SJSA1 (cell line): ENCODE results near the gene ENOX1. TPM values are rescaled to one million over a fixed set of nuclear protein-coding genes. Genes with fewer than 3 reads are reported as not detected.

Experiments
- DNase-seq, 2 experiments: peaks; one replicate each; pipeline ENCODE4 v3.0.0-alpha.2; 2015 to 2020; ENCODE audit warnings: low spot score in 2 of 2, low read depth in 1 of 2
- H3K27ac ChIP-seq: fragments of 250-450 bp; sonication (Bioruptor Pico); 2 replicates; pipeline ENCODE4 v1.5.1; 2020; ENCODE audit warnings: mild to moderate bottlenecking, moderate library complexity
- H3K27me3 ChIP-seq: fragments of 250-450 bp; sonication (Bioruptor Pico); replicated peaks from 2 replicates; pipeline ENCODE4 v1.5.1; 2020; ENCODE audit warnings: mild to moderate bottlenecking, moderate library complexity
- H3K36me3 ChIP-seq: fragments of 250-450 bp; sonication (Bioruptor Pico); 2 replicates; pipeline ENCODE4 v1.5.1; 2020; ENCODE audit warnings: mild to moderate bottlenecking
- H3K4me1 ChIP-seq: fragments of 250-450 bp; sonication (Bioruptor Pico); replicated peaks from 2 replicates; pipeline ENCODE4 v1.6.1; 2021; ENCODE audit warnings: mild to moderate bottlenecking
- H3K4me3 ChIP-seq: fragments of 250-450 bp; sonication (Bioruptor Pico); 2 replicates; pipeline ENCODE4 v1.5.1; 2020; ENCODE audit warnings: mild to moderate bottlenecking
- H3K9me3 ChIP-seq: fragments of 250-450 bp; sonication (Bioruptor Pico); replicated peaks from 2 replicates; pipeline ENCODE4 v1.5.1; 2020; ENCODE audit warnings: mild to moderate bottlenecking
- total RNA-seq: library from RNA; depleted of rRNA; stranded (reverse); fragments of >200 nt; shearing (Covaris generic); gene quantifications from 2 replicates; pipeline ENCODE4 v1.2.3, GENCODE V29; 2014

ENOX1 gene
- total RNA-seq, 1 experiment from 2014 or later, result 1.3 TPM

GRCh38 chr13:43799191-43799590 is 12.4 kb upstream of the ENOX1 start:
- no peaks in the 10 kb centered on the region; the same call in 1 of the 2 replicates for H3K4me1 ChIP-seq
- H3K36me3 ChIP-seq, result no peaks in the 10 kb centered on the region
- DNase-seq, result no peak
- no peak overlapping the region for H3K4me3 ChIP-seq
- no peaks in the 10 kb centered on the region for H3K9me3 ChIP-seq
- H3K27me3 ChIP-seq, result no peaks in the 10 kb centered on the region
- no peak overlapping the region for H3K27ac ChIP-seq

DNA sequence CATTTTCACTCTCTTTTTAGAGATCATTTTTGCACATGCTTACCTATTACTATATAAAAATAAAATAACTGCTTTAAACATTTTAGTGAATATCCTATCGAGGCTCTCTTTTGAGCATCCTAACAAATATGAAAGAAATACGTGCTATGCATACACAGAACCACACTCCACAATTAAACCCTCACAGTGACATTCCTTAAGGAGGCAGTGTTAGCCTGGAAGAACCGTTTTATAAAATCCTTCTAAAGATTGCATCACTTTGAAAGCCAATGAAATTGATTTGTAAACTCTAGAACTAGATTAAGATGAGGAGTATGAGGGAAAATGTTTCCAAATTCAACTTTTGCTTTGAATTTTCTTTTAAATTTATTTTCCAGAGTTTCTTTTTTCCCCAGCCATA is 11.1 kb upstream of the ENOX1 start:
- no peak for DNase-seq

DNA sequence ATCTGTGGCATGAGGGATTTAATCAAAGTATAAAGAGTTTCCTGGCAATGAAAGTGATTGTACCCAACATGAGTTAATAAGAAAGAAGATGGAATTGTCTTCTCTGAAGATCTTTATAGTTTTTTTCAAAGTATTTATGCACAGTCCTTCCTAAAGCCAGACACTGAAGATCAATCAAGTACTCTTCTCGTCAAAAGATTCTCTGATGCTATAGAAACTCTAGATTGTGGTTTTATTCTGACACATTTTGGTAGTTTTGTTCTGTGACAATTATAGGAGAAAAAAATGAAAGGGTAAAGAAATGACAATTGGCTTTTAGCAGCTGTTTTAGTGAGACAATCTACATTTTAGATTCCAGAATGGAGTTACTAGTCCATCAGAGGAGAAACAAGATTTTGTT is 10.4 kb upstream of the ENOX1 start:
- no peak overlapping the region for H3K4me3 ChIP-seq
- H3K27me3 ChIP-seq, result no peaks in the 10 kb centered on the region
- no peak overlapping the region for H3K27ac ChIP-seq
- no peak for DNase-seq
- no peaks in the 10 kb centered on the region for H3K36me3 ChIP-seq
- H3K4me1 ChIP-seq, result no peaks in the 10 kb centered on the region
- H3K9me3 ChIP-seq, result no peaks in the 10 kb centered on the region

More for the DNA sequence above, 11.1 kb upstream of the ENOX1 start:
- Histone ChIP-seq H3K27me3 (no peaks in the 10 kb centered on the region), H3K4me3 (no peak overlapping the region), H3K36me3 (no peaks in the 10 kb centered on the region), H3K9me3 (no peaks in the 10 kb centered on the region), H3K4me1 (no peaks in the 10 kb centered on the region), H3K27ac (no peak overlapping the region)

GRCh38 chr13:43794416-43794815 is 7.6 kb upstream of the ENOX1 start:
- Histone ChIP-seq H3K4me1 (no peaks in the 10 kb centered on the region), H3K27me3 (no peaks in the 10 kb centered on the region), H3K9me3 (no peaks in the 10 kb centered on the region), H3K36me3 (no peaks in the 10 kb centered on the region), H3K27ac (no peak overlapping the region), H3K4me3 (no peak overlapping the region)
- no peak for DNase-seq

- Histone ChIP-seq H3K4me1 (peaks cover 7% of the 10 kb centered on the region), H3K9me3 (no peaks in the 10 kb centered on the region), H3K4me3 (no peak overlapping the region), H3K27me3 (no peaks in the 10 kb centered on the region), H3K36me3 (no peaks in the 10 kb centered on the region), H3K27ac (no peak overlapping the region)
- no peak for DNase-seq
Observed at GRCh38 chr13:43792076-43792881, 5.5 kb upstream of the ENOX1 start.

- Histone ChIP-seq H3K27ac (no peak overlapping the region), H3K36me3 (no peaks in the 10 kb centered on the region), H3K4me1 (peaks cover 21% of the 10 kb centered on the region), H3K9me3 (no peaks in the 10 kb centered on the region), H3K27me3 (no peaks in the 10 kb centered on the region; the same call in 1 of the 2 replicates), H3K4me3 (no peak overlapping the region)
- DNase-seq, result peak in 1 of 2 experiments; percentile 6
Observed at GRCh38 chr13:43787997-43788396, 1.2 kb upstream of the ENOX1 start.

DNA sequence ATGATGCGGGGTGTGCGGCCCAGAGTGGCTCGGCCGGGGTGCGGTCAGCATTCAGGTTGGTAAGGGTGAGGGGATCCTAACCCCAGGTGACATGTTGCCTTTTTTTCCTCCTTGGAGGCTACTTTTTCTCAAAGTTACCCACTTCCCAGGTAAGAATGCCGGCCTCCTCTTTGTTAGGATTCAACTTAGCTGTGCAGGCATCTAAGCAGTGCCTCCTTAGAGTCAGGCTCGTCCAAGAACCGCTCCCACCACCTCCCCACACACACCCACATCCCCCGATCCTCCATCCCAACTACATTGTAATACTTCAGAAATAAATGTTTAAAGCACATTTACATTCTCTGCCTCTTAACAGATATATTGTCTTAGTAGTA is 733 bp upstream of the ENOX1 start:
- Histone ChIP-seq H3K27ac (no peak overlapping the region), H3K4me1 (peaks cover 21% of the 10 kb centered on the region), H3K27me3 (no peaks in the 10 kb centered on the region; the same call in 1 of the 2 replicates), H3K9me3 (no peaks in the 10 kb centered on the region), H3K4me3 (peak overlapping the region; percentile 50), H3K36me3 (no peaks in the 10 kb centered on the region)
- no peak for DNase-seq

DNA sequence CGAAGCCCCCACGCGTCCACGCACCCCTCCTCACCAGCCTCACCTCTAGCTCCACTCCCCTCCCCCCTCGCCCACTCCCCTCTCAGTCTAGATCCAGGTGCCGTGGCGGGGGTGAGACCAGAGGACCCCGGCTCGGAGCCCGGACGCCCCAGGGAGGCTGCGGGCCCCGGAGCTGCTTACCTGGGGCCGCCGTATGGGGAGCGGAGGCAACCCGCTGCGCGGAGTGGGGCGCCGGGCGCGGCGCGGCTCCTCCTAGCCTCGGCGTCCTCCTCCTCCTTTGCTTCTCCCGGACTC is 353 bp downstream of the ENOX1 start:
- H3K27ac ChIP-seq, result no peak overlapping the region
- no peak for DNase-seq

DNA sequence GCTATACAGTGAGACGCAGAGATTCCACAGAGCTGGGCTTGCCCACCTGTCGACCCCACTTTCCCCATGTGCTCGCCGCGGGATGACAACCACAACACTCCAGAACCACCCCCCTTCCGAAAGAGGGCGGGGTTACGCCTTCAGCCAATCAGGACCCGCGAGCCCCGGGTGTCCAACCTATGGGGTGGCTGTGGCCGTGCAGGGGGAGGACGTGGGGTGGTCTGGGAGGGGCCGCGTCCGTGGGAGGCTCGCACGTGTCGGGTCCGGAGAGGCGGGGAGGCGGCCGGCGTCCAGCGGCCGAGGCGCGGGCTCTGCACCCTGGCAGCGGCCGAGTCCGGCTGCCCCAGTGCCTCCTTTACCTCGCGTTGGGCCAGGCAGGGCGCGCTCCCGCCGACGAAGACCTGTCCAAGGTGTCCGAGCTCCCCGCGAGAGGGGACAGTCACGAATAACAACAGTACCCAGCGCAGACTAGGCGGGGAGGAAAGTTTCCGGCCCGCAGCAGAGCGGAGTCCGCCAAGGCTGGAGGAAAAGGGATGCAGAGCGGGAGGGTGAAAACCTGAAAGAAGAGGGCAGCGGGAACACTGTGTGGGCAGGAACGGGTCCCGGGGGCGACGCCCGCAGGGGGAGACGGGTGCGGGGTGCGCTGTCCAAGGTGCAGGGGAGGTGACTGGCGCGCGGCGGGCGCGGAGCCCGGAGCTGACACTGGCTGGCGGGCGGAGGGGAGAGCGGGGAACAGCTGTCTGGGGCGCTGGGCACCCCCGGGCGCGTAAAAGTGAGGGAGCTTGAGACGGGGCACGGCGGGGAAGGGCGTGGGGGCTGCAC is 911 bp downstream of the ENOX1 start:
- DNase-seq, result peak; percentile 56 to 61
- H3K27ac ChIP-seq, result no peak overlapping the region
- no peaks in the 10 kb centered on the region for H3K36me3 ChIP-seq

More for the DNA sequence above, 353 bp downstream of the ENOX1 start:
- H3K27me3 ChIP-seq, result no peaks in the 10 kb centered on the region; the same call in 1 of the 2 replicates
- H3K9me3 ChIP-seq, result no peaks in the 10 kb centered on the region
- no peaks in the 10 kb centered on the region for H3K36me3 ChIP-seq
- H3K4me1 ChIP-seq, result peaks cover 21% of the 10 kb centered on the region
- H3K4me3 ChIP-seq, result peak overlapping the region; percentile 50

GRCh38 chr13:43785261-43785649 is 1.5 kb downstream of the ENOX1 start:
- Histone ChIP-seq H3K4me3 (no peak overlapping the region), H3K27me3 (no peaks in the 10 kb centered on the region; the same call in 1 of the 2 replicates), H3K9me3 (no peaks in the 10 kb centered on the region), H3K36me3 (no peaks in the 10 kb centered on the region), H3K27ac (no peak overlapping the region), H3K4me1 (peaks cover 21% of the 10 kb centered on the region)
- DNase-seq, result no peak

More for the DNA sequence above, 911 bp downstream of the ENOX1 start:
- Histone ChIP-seq H3K4me1 (peaks cover 21% of the 10 kb centered on the region), H3K27me3 (no peaks in the 10 kb centered on the region; the same call in 1 of the 2 replicates), H3K9me3 (no peaks in the 10 kb centered on the region), H3K4me3 (peak overlapping the region; percentile 50)

DNA sequence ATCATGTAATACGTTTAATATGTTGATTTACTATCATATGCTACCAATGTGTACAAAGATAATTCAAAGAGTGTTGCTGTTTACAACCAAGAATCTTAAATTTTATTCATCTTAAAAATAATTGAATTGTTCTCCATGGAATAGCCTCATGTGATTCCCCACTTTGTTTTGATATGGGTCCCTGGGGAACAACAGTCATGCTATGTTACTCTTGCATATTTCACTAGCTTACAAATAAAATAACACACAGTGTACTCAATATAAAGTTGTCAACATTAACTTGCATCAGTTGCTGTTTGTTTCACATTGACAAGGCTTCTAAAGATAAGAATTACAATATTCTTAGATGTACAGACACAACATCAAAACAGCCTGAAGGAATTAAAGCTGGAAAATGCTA is 2.3 kb downstream of the ENOX1 start:
- Histone ChIP-seq H3K4me1 (peaks cover 21% of the 10 kb centered on the region), H3K27me3 (no peaks in the 10 kb centered on the region; the same call in 1 of the 2 replicates), H3K9me3 (no peaks in the 10 kb centered on the region), H3K4me3 (no peak overlapping the region), H3K36me3 (no peaks in the 10 kb centered on the region), H3K27ac (no peak overlapping the region)
- no peak for DNase-seq

GRCh38 chr13:43783820-43784219 is 3.0 kb downstream of the ENOX1 start:
- Histone ChIP-seq H3K36me3 (no peaks in the 10 kb centered on the region), H3K4me1 (peaks cover 21% of the 10 kb centered on the region), H3K9me3 (no peaks in the 10 kb centered on the region), H3K4me3 (no peak overlapping the region), H3K27me3 (no peaks in the 10 kb centered on the region; the same call in 1 of the 2 replicates), H3K27ac (no peak overlapping the region)
- DNase-seq, result no peak

- H3K4me3 ChIP-seq, result no peak overlapping the region
- no peak overlapping the region for H3K27ac ChIP-seq
- DNase-seq, result no peak
- H3K27me3 ChIP-seq, result no peaks in the 10 kb centered on the region; the same call in 1 of the 2 replicates
- H3K36me3 ChIP-seq, result no peaks in the 10 kb centered on the region
- no peaks in the 10 kb centered on the region for H3K9me3 ChIP-seq
- H3K4me1 ChIP-seq, result peaks cover 18% of the 10 kb centered on the region
Observed at GRCh38 chr13:43782686-43783085, 4.1 kb downstream of the ENOX1 start.

- no peak for DNase-seq
- no peak overlapping the region for H3K27ac ChIP-seq
- H3K36me3 ChIP-seq, result no peaks in the 10 kb centered on the region
- no peak overlapping the region for H3K4me3 ChIP-seq
- H3K27me3 ChIP-seq, result no peaks in the 10 kb centered on the region; the same call in 1 of the 2 replicates
- no peaks in the 10 kb centered on the region for H3K9me3 ChIP-seq
- peaks cover 1% of the 10 kb centered on the region for H3K4me1 ChIP-seq
Observed at GRCh38 chr13:43780666-43781065, 6.1 kb downstream of the ENOX1 start.
